M059J (cell line): ENCODE measurements around the gene MICB. TPM values are rescaled to one million over a fixed set of nuclear protein-coding genes. Genes with fewer than 3 reads are reported as not detected.
"Not testable (repeated sequence)": the region's sequence is repeated elsewhere in the genome, so short reads cannot be mapped to it uniquely, and the experiment has no call there.

Experiments
- DNase-seq: peaks from one replicate; pipeline ENCODE4 v3.0.0-alpha.2; 2012; ENCODE audit warnings: low read depth
- total RNA-seq: library from RNA; depleted of rRNA; stranded (reverse); fragments of >200 nt; shearing (Covaris generic); gene quantifications from 2 replicates; pipeline ENCODE4 v1.2.3, GENCODE V29; 2014

MICB gene
- total RNA-seq, 1 experiment from 2014 or later, result 59.9 TPM

- no peak for DNase-seq
Measured at GRCh38 chr6:31474871-31475286, 23.1 kb upstream of the MICB start.

DNA sequence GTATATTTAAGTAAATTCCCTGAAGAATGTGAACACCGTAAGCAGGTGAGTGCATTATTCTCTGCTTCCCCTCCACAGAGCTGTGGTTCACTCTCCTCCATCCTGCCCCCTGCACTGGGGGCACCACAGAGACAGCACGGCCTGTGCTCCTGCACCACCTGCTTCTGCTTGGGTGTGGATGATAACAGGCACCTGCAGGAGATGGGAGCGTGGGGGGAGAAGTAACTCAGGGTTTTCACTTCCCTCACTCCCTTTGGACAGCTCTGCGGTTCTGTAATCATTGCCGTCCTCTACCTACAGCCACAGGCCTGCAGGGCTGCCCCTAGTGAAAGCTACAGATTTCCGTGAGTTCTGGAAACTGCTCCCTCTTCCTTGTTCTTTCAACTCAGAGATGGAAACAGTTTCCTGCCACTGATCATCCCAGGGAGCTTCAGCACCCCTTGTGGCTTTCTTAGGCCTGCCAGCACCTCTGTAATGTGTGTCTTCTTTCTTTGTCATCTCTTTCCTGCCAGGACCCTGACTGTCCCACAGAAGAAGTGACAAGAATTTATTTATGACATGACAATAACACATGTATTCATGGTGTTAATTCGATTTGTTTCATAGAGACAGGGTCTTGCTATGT is 21.3 kb upstream of the MICB start:
- no peak for DNase-seq

- no peak for DNase-seq
Measured at GRCh38 chr6:31477521-31477920, 20.4 kb upstream of the MICB start.

DNA sequence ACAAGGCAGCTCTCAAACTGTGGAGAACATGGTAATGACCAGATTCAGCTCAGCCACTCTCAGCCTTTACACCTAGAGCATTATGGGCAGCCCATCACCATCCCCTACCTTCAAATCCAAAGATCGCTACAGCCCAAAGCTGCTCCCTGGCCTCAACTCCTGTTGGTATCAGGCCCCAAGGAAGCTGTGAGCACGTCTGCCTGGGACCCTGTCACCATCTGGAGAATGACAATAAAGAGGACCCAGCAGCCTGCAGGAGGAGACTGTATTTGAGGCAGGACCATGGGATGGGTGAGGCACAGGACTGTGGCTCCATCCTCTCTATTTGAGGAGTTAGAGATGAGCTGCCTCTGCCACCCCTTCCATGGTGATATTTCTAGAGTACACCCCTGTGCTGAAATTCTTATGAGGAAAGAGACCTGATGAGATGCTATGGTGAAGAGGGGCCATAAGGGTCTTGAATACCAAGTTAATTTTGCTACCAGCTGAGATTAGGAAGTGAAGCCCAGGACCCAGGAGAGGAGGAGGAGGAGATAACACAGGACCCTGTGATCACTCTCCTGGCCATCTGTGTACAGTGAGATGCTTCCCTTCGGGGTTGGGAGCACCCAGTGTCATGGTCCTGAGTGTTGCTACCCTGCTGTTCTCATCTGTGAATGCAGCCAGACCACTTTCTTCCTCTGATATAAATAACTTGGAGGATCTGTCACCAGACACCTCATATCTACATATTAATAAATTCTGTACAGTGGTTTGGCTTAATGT is 19.6 kb upstream of the MICB start:
- no peak for DNase-seq

GRCh38 chr6:31479151-31479932 is 18.6 kb upstream of the MICB start:
- no peak for DNase-seq

GRCh38 chr6:31479933-31480535 is 17.9 kb upstream of the MICB start:
- DNase-seq, result no peak

- DNase-seq, result no peak
Measured at GRCh38 chr6:31480574-31480973, 17.4 kb upstream of the MICB start.

GRCh38 chr6:31483392-31483791 is 14.6 kb upstream of the MICB start:
- no peak for DNase-seq

- no peak for DNase-seq
Measured at GRCh38 chr6:31485055-31485454, 12.9 kb upstream of the MICB start.

DNA sequence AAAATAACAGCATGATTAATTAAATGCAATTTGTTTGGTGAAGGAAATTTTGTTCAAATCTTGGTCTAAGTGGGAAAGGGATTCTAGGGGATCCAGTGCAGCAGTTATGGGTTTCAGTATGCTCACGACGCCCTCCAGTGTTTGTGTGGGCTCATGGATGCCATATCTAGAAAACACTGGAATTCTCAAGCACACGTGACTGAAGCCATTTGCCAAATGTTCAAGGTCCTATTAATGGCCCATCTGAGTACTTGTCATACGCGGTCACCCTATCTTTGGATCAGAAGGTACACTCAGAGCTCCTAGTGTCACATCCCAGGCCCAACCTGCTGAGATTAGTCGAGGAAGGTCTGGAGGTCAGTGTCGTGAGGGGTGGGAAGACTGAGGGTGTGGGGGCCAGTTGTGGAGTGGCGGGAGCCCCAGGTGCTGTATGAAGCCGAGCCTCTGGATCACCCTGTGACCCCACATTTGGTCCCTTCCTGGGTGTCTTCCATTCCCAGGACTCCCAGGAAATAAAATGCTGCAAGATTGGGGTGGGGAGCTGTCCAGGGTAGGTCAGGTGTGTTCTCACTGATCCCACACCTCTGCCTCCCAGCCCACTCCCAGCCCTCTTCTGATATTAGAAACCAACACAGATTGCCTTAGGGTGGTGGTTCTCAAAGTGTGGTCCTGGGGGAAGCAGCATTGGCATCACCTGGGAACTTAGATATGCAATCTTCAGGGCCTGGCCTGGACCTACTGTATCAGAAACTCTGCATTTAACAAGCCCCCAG is 11.7 kb upstream of the MICB start:
- not testable (repeated sequence) for DNase-seq

DNA sequence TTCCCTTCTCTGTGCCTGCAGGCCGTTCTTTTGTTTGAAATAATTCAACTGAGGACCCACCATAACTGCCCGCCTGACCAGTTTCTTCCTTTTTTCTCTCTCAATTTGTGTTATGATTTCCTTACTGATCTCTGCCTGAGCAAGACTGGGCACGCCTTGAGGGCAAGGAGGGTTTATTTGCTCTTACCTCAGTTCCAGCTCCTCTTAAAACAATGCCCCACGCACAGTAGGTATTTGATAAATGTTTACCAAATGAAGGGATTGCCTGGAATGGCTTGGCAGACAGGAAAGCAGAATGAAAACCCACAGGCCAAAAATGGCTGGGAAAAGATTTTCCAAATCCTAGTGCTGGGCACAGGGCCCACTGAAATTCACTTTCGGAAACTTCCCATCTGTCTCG is 10.3 kb upstream of the MICB start:
- DNase-seq, result not testable (repeated sequence)

DNA sequence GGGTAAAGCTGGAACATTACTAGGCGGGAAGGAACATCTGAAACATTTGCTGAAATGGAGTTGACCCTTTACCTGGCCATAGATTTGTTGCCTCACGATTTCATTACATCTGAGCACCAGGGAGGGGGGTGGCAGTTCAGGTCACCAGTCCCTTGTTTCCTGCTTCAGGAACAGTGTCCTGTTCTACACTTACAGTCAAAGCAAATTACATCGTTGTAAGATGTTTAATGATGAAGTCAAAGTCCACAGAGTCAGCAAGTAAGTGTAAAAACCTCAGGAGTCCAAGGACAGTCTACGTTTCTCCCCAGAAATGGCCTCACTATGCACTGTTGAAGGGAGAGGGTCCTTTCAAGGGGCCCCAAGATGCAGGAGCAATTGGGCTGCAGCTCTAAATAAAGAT is 8.9 kb upstream of the MICB start:
- no peak for DNase-seq

- DNase-seq, result no peak
Measured at GRCh38 chr6:31490115-31490873, 7.7 kb upstream of the MICB start.

DNA sequence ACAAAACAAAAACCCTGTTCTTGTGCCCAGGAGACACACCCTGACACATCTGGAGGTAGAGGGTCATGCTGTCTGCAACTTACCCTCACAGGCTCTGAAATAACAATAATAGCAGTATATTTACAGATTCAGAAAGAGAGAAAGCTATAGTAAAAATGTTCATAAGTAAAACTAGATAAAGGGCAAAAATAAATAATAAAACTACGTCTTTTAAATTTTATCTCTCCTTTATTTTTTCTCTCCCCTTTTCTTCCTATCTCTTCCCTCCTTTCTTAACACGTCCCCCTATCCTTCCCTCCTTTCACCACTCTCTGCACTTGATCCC is 4.4 kb upstream of the MICB start:
- DNase-seq, result not testable (repeated sequence)

DNA sequence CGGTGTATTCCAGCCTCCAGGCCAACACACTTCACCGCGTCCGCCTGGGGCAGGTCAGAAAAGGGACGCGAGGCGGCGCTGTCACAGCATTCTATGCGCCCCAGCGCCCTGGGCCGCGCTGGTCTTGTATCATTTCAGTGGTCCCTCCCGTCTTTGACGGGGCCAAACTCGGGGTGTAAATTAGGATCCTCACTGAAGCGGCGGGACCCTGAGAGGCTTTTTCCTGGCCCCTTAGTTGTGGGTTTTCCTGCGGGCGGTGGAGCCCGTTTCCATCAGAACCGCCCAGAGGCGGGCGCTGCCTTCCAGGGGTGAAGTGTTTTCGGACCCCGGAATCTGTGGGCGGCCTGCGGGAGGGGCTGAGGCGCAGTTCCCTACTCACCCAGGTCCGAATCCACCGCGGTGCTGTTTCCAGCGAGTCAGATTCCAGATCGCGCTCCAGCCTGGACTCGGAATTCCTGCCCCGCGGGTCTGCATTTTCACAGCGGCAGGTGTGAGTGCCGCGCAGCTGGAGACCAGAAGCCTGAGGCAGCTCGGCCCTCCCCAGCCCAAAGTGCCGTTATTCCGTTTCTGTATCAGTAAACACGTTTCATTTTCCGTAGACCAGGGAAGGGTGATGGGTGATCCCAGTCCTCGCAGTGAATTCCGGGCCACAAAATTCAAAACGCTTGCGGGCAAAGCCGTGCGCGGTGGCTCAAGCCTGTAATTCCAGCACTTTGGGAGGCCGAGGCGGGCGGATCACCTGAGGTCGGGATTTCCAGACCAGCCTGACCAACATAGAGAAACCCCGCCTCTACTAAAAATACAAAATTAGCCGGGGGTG is 3.9 kb upstream of the MICB start:
- DNase-seq, result peak; percentile 86

- peak; percentile 80 for DNase-seq
Measured at GRCh38 chr6:31495580-31495979, 2.4 kb upstream of the MICB start.

- not testable (repeated sequence) for DNase-seq
Measured at GRCh38 chr6:31496826-31497225, 1.1 kb upstream of the MICB start.

- DNase-seq, result no peak
Measured at GRCh38 chr6:31498748-31499147, 803 bp downstream of the MICB start.

DNA sequence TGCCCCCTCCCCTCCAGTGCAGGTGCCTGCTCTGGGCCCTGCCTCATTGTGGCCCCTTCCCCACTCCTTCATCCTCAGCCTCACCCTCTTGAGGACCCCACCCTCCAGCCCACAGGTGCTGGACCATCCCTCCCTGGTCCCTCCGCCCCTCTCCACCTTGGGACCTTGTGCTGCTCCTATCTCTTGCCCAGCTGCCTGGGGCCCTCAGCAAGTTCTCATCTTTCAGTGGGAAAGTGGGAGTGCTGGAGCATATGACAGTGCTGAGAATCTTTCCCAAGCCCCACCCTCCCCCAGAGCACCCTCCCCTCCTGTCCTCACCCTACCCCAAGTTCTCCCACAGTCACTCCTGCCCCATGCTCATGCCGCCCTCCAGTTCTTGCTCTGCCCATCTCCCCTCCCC is 1.7 kb downstream of the MICB start:
- DNase-seq, result not testable (repeated sequence)

GRCh38 chr6:31502586-31502985 is 4.6 kb downstream of the MICB start:
- no peak for DNase-seq
